Right ventricle myocardium inferior (tissue), 1 donor: ENCODE results near the gene C2orf76. TPM values are rescaled to one million over a fixed set of nuclear protein-coding genes. Genes with fewer than 3 reads are reported as not detected.

Experiments
- ATAC-seq: fragments of 200-7000 bp; cut with Tn5 transposase; one replicate; pipeline ENCODE4 v1.9.1; 2020; ENCODE audit warnings: mild to moderate bottlenecking, moderate library complexity
- DNase-seq: peaks from one replicate; pipeline ENCODE4 v3.0.0; 2021; ENCODE audit errors: missing footprints
- intact Hi-C: fragments of 100-400 bp; cut with DNase I; formaldehyde crosslinking; loops from one replicate; pipeline ENCODE4 v1.11.0; 2022
- total RNA-seq: library from RNA; stranded (reverse); fragmentation: NEBNext Ultra II Directional; extraction: Animal tissue kit (Norgen Biotek cat#: 25700); gene quantifications from one replicate; pipeline ENCODE4 v1.2.1, GENCODE V29; 2021
- donor health status: DM: no; HTN: yes; CAD: no; lungs with severe emphysema.

C2orf76 gene
- total RNA-seq, 1 donor from 2014 or later, result 6.8 TPM

- DNase-seq (no peak), ATAC-seq (peak; percentile 79)
- intact Hi-C loops, result no loop called here
These were observed 14.3 kb downstream of the C2orf76 start for GRCh38 chr2:119352357-119352756.

GRCh38 chr2:119350311-119350998, 16.2 kb downstream of the C2orf76 start:
- intact Hi-C loops, result no loop called here
- no peak for ATAC-seq

GRCh38 chr2:119349289-119349688, 17.3 kb downstream of the C2orf76 start:
- no peak for ATAC-seq

More at GRCh38 chr2:119350311-119350998, 16.2 kb downstream of the C2orf76 start:
- DNase-seq, result no peak

GRCh38 chr2:119341684-119342083, 24.9 kb downstream of the C2orf76 start:
- DNase-seq (no peak), ATAC-seq (no peak)
- intact Hi-C loops, result no loop called here

More at GRCh38 chr2:119349289-119349688, 17.3 kb downstream of the C2orf76 start:
- intact Hi-C loops, result no loop called here
- DNase-seq, result no peak

- intact Hi-C loops, result no loop called here
- no peak for DNase-seq
- no peak for ATAC-seq
These were observed 27.1 kb downstream of the C2orf76 start for GRCh38 chr2:119339562-119339923.

- ATAC-seq (no peak), DNase-seq (no peak)
- intact Hi-C loops, result no loop called here
These were observed 27.6 kb downstream of the C2orf76 start for GRCh38 chr2:119338826-119339561.

- DNase-seq, result no peak
- ATAC-seq, result no peak
- intact Hi-C loops, result no loop called here
These were observed 28.4 kb downstream of the C2orf76 start for GRCh38 chr2:119338272-119338671.

- ATAC-seq (no peak), DNase-seq (no peak)
- intact Hi-C loops, result no loop called here
These were observed 28.9 kb downstream of the C2orf76 start for GRCh38 chr2:119337749-119338148.

- DNase-seq (no peak), ATAC-seq (no peak)
- intact Hi-C loops, result no loop called here
These were observed 32.8 kb downstream of the C2orf76 start for GRCh38 chr2:119333833-119334232.

- intact Hi-C loops, result no loop called here
- ATAC-seq (no peak), DNase-seq (no peak)
These were observed 33.3 kb downstream of the C2orf76 start for GRCh38 chr2:119333360-119333759.

- ATAC-seq (no peak), DNase-seq (no peak)
- intact Hi-C loops, result no loop called here
These were observed 33.7 kb downstream of the C2orf76 start for GRCh38 chr2:119332953-119333352.

GRCh38 chr2:119327431-119327830, 39.2 kb downstream of the C2orf76 start:
- ATAC-seq (no peak), DNase-seq (no peak)
- intact Hi-C loops, result no loop called here

- intact Hi-C loops, result no loop called here
- DNase-seq, result no peak
- no peak for ATAC-seq
These were observed 39.7 kb downstream of the C2orf76 start for GRCh38 chr2:119326938-119327337.

GRCh38 chr2:119324685-119325270, 41.9 kb downstream of the C2orf76 start:
- DNase-seq (no peak), ATAC-seq (no peak)
- intact Hi-C loops, result no loop called here

GRCh38 chr2:119323459-119323858, 43.2 kb downstream of the C2orf76 start:
- DNase-seq (no peak), ATAC-seq (no peak)
- intact Hi-C loops, result no loop called here

GRCh38 chr2:119319593-119319992, 47.0 kb downstream of the C2orf76 start:
- intact Hi-C loops, result loop anchor here (10.0 kb wide), 1 partner anchor 45 kb away; the partner anchor contains the start of genes C2orf76 and DBI
- ATAC-seq, result peak; percentile 62
- DNase-seq, result no peak

- intact Hi-C loops, result loop anchor here (10.0 kb wide), 1 partner anchor 47 kb away; the partner anchor contains the start of genes C2orf76 and DBI
- DNase-seq (no peak), ATAC-seq (no peak)
These were observed 49.1 kb downstream of the C2orf76 start for GRCh38 chr2:119317554-119317953.

GRCh38 chr2:119316066-119316465, 50.6 kb downstream of the C2orf76 start:
- intact Hi-C loops, result loop anchor here (10.0 kb wide), 1 partner anchor 49 kb away; the partner anchor contains the start of genes C2orf76 and DBI
- ATAC-seq (no peak), DNase-seq (no peak)

GRCh38 chr2:119315241-119315925, 51.3 kb downstream of the C2orf76 start:
- ATAC-seq, result no peak
- intact Hi-C loops, result loop anchor here (2.0 to 10.0 kb wide), 2 partner anchors 49 to 159 kb away; partner anchors contain the start of genes C2orf76 and DBI
- DNase-seq, result no peak
